Ovary (tissue), 9 donors: Measurements from ENCODE around the gene RFX5. TPM values are rescaled to one million over a fixed set of nuclear protein-coding genes. Genes with fewer than 3 reads are reported as not detected.

Experiments used
- polyA plus RNA-seq, 2 donors: library from polyadenylated mRNA; stranded (reverse); fragments of 200-250 nt in 1 of 2; fragments of 350-450 nt in 1 of 2; fragmentation: Illumina TruSeq in 1 of 2; extraction: RNeasy Lipid Tissue Mini Kit (QIAGEN cat#74804) in 1 of 2; gene quantifications; one replicate each; pipeline ENCODE4 v1.2.3, GENCODE V29; 2013 to 2014
- small RNA-seq: library from RNA; depleted of rRNA; stranded (forward); fragments of <200 nt; gene quantifications from one replicate; pipeline ENCODE3, GENCODE V24; 2016
- total RNA-seq, 7 donors: library from RNA; depleted of rRNA in 2 of 7; stranded (reverse); fragments of >200 nt in 2 of 7; fragmentation: NEBNext Ultra II Directional in 3 of 7; extraction: Animal tissue kit (Norgen Biotek cat#: 25700) in 3 of 7; gene quantifications; one replicate each; pipeline versions ENCODE4 v1.1.0 to v1.2.4, GENCODE V29; 2016 to 2023
- donor health status: DM: no; HTN: no; CAD: no; lungs with moderate emphysema.
- donor health status: DM: no; HTN: no; CAD: no.
- donor health status: Bipolar disorder and iron deficiency.
- donor health status: DM: yes; HTN: yes; CAD: no.
- donor health status: DM: no; HTN: no; CAD: no.
- donor health status: DM: yes; HTN: yes; CAD: no.

Gene RFX5
- total and polyA plus RNA-seq, 9 donors: 11.8 to 38.7 (median 22.6) TPM

Small RNA genes lying within 50 kb of the gene (small RNA-seq; reads per million reads assigned to genes)
- not detected for gene RN7SL444P

Other genes with a start within 250 kb of the RFX5 start
- 10 to 100 TPM in 5 of 7 donors, 1 to 10 TPM in 2; 8.0 to 18.0 (median 14.7) TPM for gene SEMA6C, start 200.6 kb downstream of the RFX5 start, total RNA-seq
- 10 to 100 TPM in 1 of 2 donors, 1 to 10 TPM in 1; 5.0 to 13.4 TPM for gene SEMA6C, start 200.6 kb downstream of the RFX5 start, polyA plus RNA-seq
- gene TNFAIP8L2, start 190.6 kb downstream of the RFX5 start, total RNA-seq: 1 to 10 TPM in 5 of 7 donors, under 1 TPM in 2; 0.48 to 3.8 (median 1.2) TPM
- 1 to 10 TPM; 2.1 to 4.6 TPM for gene TNFAIP8L2, start 190.6 kb downstream of the RFX5 start, polyA plus RNA-seq
- 10 to 100 TPM; 12.6 to 20.3 (median 14.3) TPM for gene LYSMD1, start 181.3 kb downstream of the RFX5 start, total RNA-seq
- gene LYSMD1, start 181.3 kb downstream of the RFX5 start, polyA plus RNA-seq: 10 to 100 TPM; 14.3 to 15.5 TPM
- 10 to 100 TPM; 18.6 to 32.7 (median 22.7) TPM for gene SCNM1, start 181.1 kb downstream of the RFX5 start, total RNA-seq
- gene SCNM1, start 181.1 kb downstream of the RFX5 start, polyA plus RNA-seq: 10 to 100 TPM; 33.0 to 38.9 TPM
- 1 to 10 TPM in 2 of 7 donors, under 1 TPM in 3, not detected in 2; 0.42 to 1.4 (median 0.88) TPM for gene TMOD4, start 171.3 kb downstream of the RFX5 start, total RNA-seq
- under 1 TPM in 1 of 2 donors, not detected in 1; 0.15 TPM for gene TMOD4, start 171.3 kb downstream of the RFX5 start, polyA plus RNA-seq
- gene VPS72, start 157.1 kb downstream of the RFX5 start, total RNA-seq: 10 to 100 TPM; 24.5 to 53.1 (median 48.9) TPM
- 10 to 100 TPM; 42.2 to 78.4 TPM for gene VPS72, start 157.1 kb downstream of the RFX5 start, polyA plus RNA-seq
- 10 to 100 TPM; 33.0 to 62.8 (median 47.5) TPM for gene PIP5K1A, start 148.7 kb downstream of the RFX5 start, total RNA-seq
- gene PIP5K1A, start 148.7 kb downstream of the RFX5 start, polyA plus RNA-seq: 10 to 100 TPM; 19.8 to 50.4 TPM
- gene PSMD4, start 92.5 kb downstream of the RFX5 start, total RNA-seq: 100 to 1,000 TPM in 4 of 7 donors, 10 to 100 TPM in 3; 78.1 to 117 (median 108) TPM
- gene PSMD4, start 92.5 kb downstream of the RFX5 start, polyA plus RNA-seq: 100 to 1,000 TPM; 116 to 167 TPM
- gene ZNF687, start 65.0 kb downstream of the RFX5 start, total RNA-seq: 10 to 100 TPM; 20.6 to 37.2 (median 27.6) TPM
- 10 to 100 TPM in 1 of 2 donors, 1 to 10 TPM in 1; 6.4 to 16.3 TPM for gene ZNF687, start 65.0 kb downstream of the RFX5 start, polyA plus RNA-seq
- 10 to 100 TPM; 39.8 to 88.9 (median 63.8) TPM for gene PI4KB, start 19.8 kb downstream of the RFX5 start, total RNA-seq
- 10 to 100 TPM; 40.4 to 65.1 TPM for gene PI4KB, start 19.8 kb downstream of the RFX5 start, polyA plus RNA-seq
- gene SELENBP1, start 25.5 kb upstream of the RFX5 start, total RNA-seq: 100 to 1,000 TPM in 1 of 7 donors, 10 to 100 TPM in 6; 29.6 to 117 (median 87.3) TPM
- gene SELENBP1, start 25.5 kb upstream of the RFX5 start, polyA plus RNA-seq: 10 to 100 TPM; 49.2 to 65.7 TPM
- gene PSMB4, start 52.3 kb upstream of the RFX5 start, total RNA-seq: 100 to 1,000 TPM; 190 to 219 (median 206) TPM
- 100 to 1,000 TPM; 221 to 274 TPM for gene PSMB4, start 52.3 kb upstream of the RFX5 start, polyA plus RNA-seq
- 100 to 1,000 TPM in 5 of 7 donors, 10 to 100 TPM in 2; 54.8 to 151 (median 104) TPM for gene POGZ, start 112.2 kb upstream of the RFX5 start, total RNA-seq
- 100 to 1,000 TPM in 1 of 2 donors, 10 to 100 TPM in 1; 34.6 to 110 TPM for gene POGZ, start 112.2 kb upstream of the RFX5 start, polyA plus RNA-seq
- gene CGN, start 164.1 kb upstream of the RFX5 start, total RNA-seq: 10 to 100 TPM in 1 of 7 donors, 1 to 10 TPM in 6; 3.2 to 26.8 (median 5.3) TPM
- 1 to 10 TPM; 1.0 to 4.3 TPM for gene CGN, start 164.1 kb upstream of the RFX5 start, polyA plus RNA-seq
- gene TUFT1, start 193.1 kb upstream of the RFX5 start, total RNA-seq: 10 to 100 TPM in 1 of 7 donors, 1 to 10 TPM in 6; 5.0 to 10.1 (median 7.3) TPM
- gene TUFT1, start 193.1 kb upstream of the RFX5 start, polyA plus RNA-seq: 10 to 100 TPM in 1 of 2 donors, 1 to 10 TPM in 1; 6.6 to 10.2 TPM